Osteoblast (primary cell): ENCODE results near the gene PBX2. TPM values are rescaled to one million over a fixed set of nuclear protein-coding genes. Genes with fewer than 3 reads are reported as not detected.
"Not testable (repeated sequence)": the region's sequence is repeated elsewhere in the genome, so short reads cannot be mapped to it uniquely, and the experiment has no call there.

Experiments
- DNase-seq: peaks from one replicate; pipeline ENCODE4 v3.0.0; 2011; ENCODE audit warnings: low spot score, mixed read lengths; ENCODE audit not compliant: insufficient read length; ENCODE audit errors: missing footprints
- H2AFZ ChIP-seq: 2 replicates; pipeline ENCODE4 v1.6.0; 2011; ENCODE audit warnings: mild to moderate bottlenecking, low read length
- H3K27ac ChIP-seq: 2 replicates; pipeline ENCODE4 v1.5.1; 2011; ENCODE audit warnings: mild to moderate bottlenecking, low read depth, low read length, moderate library complexity
- H3K27me3 ChIP-seq: 2 replicates; pipeline ENCODE4 v1.6.0; 2012; ENCODE audit warnings: mild to moderate bottlenecking, control low read depth, inconsistent platforms, low read length, moderate library complexity; ENCODE audit not compliant: insufficient read depth
- H3K36me3 ChIP-seq: 2 replicates; pipeline ENCODE4 v1.5.1; 2011; ENCODE audit warnings: mild to moderate bottlenecking, low read length, control low read depth, moderate library complexity; ENCODE audit not compliant: insufficient read depth
- H3K4me1 ChIP-seq: 2 replicates; pipeline ENCODE4 v1.5.1; 2011; ENCODE audit warnings: mild to moderate bottlenecking, low read length, control low read depth, moderate library complexity; ENCODE audit not compliant: insufficient read depth
- H3K4me2 ChIP-seq: 2 replicates; pipeline ENCODE4 v1.6.0; 2011; ENCODE audit warnings: mild to moderate bottlenecking, low read length; ENCODE audit not compliant: insufficient read depth
- H3K4me3 ChIP-seq: fragments of 200-600 bp; sonication (generic); 3 replicates; pipeline ENCODE4 v1.5.1; 2012; ENCODE audit warnings: mild to moderate bottlenecking, low read length, inconsistent platforms; ENCODE audit not compliant: insufficient read depth
- H3K79me2 ChIP-seq: 2 replicates; pipeline ENCODE4 v1.6.0; 2012; ENCODE audit warnings: mild to moderate bottlenecking, low read length, control low read depth, inconsistent platforms; ENCODE audit not compliant: insufficient read depth
- H3K9me3 ChIP-seq: 2 replicates; pipeline ENCODE4 v1.5.1; 2011; ENCODE audit warnings: low read depth, low read length, control low read depth
- H4K20me1 ChIP-seq: 2 replicates; pipeline ENCODE4 v1.6.0; 2012; ENCODE audit warnings: mild to moderate bottlenecking, low read length, control low read depth; ENCODE audit not compliant: insufficient read depth
- CTCF ChIP-seq: IDR thresholded peaks from 2 replicates; pipeline ENCODE4 v1.5.1; 2011; ENCODE audit warnings: mild to moderate bottlenecking, low read depth, low read length, moderate library complexity; ENCODE audit errors: extremely low read depth
- total RNA-seq: library from RNA; depleted of rRNA; stranded (reverse); fragments of >200 nt; gene quantifications from 2 replicates; pipeline ENCODE4 v1.2.3, GENCODE V29; 2012

PBX2 gene
- total RNA-seq, 1 donor: 17.4 TPM

- Histone ChIP-seq H3K4me3 (peak overlapping the region; percentile 73), H3K36me3 (no peaks in the 10 kb centered on the region), H2AFZ (peak overlapping the region; percentile 81), H3K79me2 (peaks cover 2% of the 10 kb centered on the region), H3K4me1 (peaks cover 32% of the 10 kb centered on the region), H3K9me3 (no peaks in the 10 kb centered on the region), H3K27ac (peak overlapping the region; percentile 96), H4K20me1 (no peaks in the 10 kb centered on the region), H3K27me3 (no peaks in the 10 kb centered on the region), H3K4me2 (peak overlapping the region; percentile 99)
- peak; percentile 73 for TF ChIP-seq CTCF
- peak; percentile 93 for DNase-seq
These were observed 5.0 kb upstream of the PBX2 start for GRCh38 chr6:32194825-32195651.

- Histone ChIP-seq H3K4me1 (peaks cover 32% of the 10 kb centered on the region), H3K79me2 (peaks cover 5% of the 10 kb centered on the region), H3K27ac (peak overlapping the region; percentile 96), H2AFZ (no peak overlapping the region), H3K9me3 (no peaks in the 10 kb centered on the region), H3K4me2 (no peak overlapping the region), H3K36me3 (no peaks in the 10 kb centered on the region), H3K27me3 (no peaks in the 10 kb centered on the region), H3K4me3 (no peak overlapping the region), H4K20me1 (no peaks in the 10 kb centered on the region)
- no peak for TF ChIP-seq CTCF
- peak; percentile 17 for DNase-seq
These were observed 4.4 kb upstream of the PBX2 start for GRCh38 chr6:32194388-32194787.

GRCh38 chr6:32193096-32193495, 3.1 kb upstream of the PBX2 start:
- Histone ChIP-seq H2AFZ (peak overlapping the region; percentile 81), H3K79me2 (peaks cover 15% of the 10 kb centered on the region), H3K4me2 (peak overlapping the region; percentile 61), H3K4me1 (peaks cover 32% of the 10 kb centered on the region)
- not testable (repeated sequence) for H3K27me3 ChIP-seq, H3K4me3 ChIP-seq, H3K9me3 ChIP-seq, H3K27ac ChIP-seq, DNase-seq, H4K20me1 ChIP-seq, H3K36me3 ChIP-seq

GRCh38 chr6:32192608-32193039, 2.6 kb upstream of the PBX2 start, which contains the start of gene GPSM3:
TSS of gene GPSM3 (minus strand) at chr6:32192643. CDS start at chr6:32192513, 130 bp downstream.
- Histone ChIP-seq H3K27me3 (no peaks in the 10 kb centered on the region), H3K9me3 (no peaks in the 10 kb centered on the region), H3K27ac (no peak within 1 kb of the TSS), H4K20me1 (no peaks in the 10 kb centered on the region), H3K4me1 (peaks cover 32% of the 10 kb centered on the region), H3K4me2 (peak within 1 kb of the TSS; percentile 61), H2AFZ (peak within 1 kb of the TSS; percentile 81), H3K79me2 (peaks cover 16% of the 10 kb centered on the region), H3K36me3 (peaks cover 4% of the 10 kb centered on the region), H3K4me3 (peak within 1 kb of the TSS; percentile 45)
- DNase-seq: peak; percentile 74
- no peak for TF ChIP-seq CTCF
